AG09319 (cell line): ENCODE measurements around the gene EEF1AKMT3.

Experiments
- DNase-seq: peaks from one replicate; pipeline ENCODE4 v3.0.0-alpha.2; 2010; ENCODE audit warnings: low read depth; ENCODE audit errors: extremely low read depth
- TF ChIP-seq, protein P1 (sequence below): IDR thresholded peaks from 2 replicates; pipeline ENCODE4 v1.5.1; 2011; ENCODE audit warnings: low read depth, mild to moderate bottlenecking, inconsistent platforms, low read length, moderate library complexity

EEF1AKMT3 gene

DNA sequence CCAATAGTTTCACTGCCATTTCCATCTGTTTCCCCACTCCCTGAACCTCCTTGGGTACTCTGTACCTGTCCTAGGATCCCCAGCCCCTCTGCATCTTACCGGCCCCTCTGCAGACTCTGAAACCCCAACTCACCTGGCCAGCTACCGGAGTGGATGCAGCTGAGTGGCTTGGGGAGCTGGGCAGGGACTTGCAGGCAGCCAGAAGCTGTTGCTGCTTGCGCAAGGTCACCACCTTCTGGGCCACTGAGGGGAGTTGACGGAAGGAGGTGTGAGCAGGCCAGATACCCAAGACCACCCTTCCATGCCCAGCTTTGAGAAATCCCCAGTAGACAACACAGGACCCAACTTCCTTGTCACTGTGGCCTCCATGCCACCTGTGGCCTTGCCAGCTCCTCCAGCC, 40.1 kb upstream of the EEF1AKMT3 start:
- TF ChIP-seq, protein P1, sequence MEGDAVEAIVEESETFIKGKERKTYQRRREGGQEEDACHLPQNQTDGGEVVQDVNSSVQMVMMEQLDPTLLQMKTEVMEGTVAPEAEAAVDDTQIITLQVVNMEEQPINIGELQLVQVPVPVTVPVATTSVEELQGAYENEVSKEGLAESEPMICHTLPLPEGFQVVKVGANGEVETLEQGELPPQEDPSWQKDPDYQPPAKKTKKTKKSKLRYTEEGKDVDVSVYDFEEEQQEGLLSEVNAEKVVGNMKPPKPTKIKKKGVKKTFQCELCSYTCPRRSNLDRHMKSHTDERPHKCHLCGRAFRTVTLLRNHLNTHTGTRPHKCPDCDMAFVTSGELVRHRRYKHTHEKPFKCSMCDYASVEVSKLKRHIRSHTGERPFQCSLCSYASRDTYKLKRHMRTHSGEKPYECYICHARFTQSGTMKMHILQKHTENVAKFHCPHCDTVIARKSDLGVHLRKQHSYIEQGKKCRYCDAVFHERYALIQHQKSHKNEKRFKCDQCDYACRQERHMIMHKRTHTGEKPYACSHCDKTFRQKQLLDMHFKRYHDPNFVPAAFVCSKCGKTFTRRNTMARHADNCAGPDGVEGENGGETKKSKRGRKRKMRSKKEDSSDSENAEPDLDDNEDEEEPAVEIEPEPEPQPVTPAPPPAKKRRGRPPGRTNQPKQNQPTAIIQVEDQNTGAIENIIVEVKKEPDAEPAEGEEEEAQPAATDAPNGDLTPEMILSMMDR = no peak
- DNase-seq = no peak

DNA sequence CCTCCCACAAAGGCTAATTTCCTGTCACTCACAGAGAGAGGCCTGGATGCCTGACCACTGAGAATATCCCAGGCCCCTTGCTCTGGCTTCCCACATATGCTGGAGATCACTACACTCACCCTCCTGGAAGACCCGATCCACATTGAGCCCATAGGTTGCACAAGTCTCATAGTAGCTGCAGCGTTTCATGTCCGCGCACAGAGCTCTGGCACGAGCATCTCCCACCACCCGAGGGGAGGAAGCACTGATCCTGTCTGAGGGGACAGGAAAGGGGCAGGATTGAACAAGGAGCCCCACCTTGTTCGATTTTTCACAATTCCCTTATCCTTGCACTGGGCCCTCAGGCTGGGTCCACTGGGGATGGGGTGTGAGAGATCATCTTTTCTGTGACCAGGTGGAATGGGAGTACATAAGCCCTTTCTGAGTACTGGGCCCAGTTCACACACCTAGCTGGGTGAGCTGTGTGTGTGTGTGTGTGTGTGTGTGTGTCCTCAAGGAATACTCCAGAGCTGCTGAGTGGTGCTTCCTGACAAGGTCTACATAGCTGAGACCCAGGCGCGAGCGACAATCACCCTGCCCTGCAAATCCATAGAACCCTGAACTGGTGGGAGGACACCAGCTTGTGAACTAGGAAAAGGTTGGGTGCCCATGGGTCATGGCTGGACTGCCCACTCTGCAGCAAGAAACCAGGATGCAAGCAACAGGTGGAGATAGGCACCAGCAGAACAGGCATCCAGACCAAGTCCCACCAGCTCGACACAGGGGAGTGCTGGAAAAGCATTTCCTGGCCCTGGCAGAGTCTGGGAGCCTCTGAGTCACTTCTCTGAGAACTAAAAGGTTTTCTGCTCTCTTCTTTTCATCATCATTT, 39.5 kb upstream of the EEF1AKMT3 start:
- DNase-seq = no peak
- TF ChIP-seq, protein P1 = no peak

DNA sequence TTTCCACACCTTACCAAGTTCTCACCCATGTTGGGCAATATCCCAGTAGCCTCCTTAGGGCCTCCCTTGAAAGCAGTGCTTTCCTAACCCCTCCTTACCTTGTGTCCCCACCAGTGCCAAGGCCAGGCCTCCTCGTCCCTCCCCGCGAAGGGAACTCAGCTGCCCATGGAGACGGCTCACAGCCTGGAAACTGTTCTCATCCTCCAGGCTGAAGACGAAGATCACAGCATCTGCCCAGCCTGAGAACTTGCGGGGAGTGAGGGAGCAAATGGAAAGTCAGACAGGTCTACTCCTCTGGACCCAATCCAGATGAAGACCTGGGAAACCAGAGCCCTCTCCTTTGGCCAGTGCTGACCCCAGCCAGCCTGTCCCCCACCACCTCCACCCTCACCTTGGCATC, 38.5 kb upstream of the EEF1AKMT3 start:
- no peak for DNase-seq
- TF ChIP-seq, protein P1 = no peak

DNA sequence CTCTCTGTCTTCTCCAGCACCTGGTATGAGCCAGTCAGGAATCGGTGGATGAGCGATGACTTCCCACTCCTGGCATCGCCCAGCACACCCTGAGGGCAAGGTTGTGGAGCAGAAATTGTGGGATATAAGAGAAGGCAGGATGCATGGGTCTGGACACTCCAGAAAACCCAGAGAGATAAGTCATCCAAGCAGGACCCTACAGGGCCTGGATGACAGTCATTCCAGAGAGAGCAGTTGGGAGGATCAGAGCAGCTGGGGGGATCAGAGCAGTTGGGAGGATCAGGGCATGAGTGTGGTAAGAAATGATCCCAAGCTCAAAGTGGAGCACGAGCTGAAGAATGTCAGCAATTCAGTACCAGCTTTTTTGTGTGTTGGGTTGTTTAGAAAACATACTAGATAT, 37.8 kb upstream of the EEF1AKMT3 start:
- DNase-seq = no peak
- TF ChIP-seq, protein P1 = no peak

DNA sequence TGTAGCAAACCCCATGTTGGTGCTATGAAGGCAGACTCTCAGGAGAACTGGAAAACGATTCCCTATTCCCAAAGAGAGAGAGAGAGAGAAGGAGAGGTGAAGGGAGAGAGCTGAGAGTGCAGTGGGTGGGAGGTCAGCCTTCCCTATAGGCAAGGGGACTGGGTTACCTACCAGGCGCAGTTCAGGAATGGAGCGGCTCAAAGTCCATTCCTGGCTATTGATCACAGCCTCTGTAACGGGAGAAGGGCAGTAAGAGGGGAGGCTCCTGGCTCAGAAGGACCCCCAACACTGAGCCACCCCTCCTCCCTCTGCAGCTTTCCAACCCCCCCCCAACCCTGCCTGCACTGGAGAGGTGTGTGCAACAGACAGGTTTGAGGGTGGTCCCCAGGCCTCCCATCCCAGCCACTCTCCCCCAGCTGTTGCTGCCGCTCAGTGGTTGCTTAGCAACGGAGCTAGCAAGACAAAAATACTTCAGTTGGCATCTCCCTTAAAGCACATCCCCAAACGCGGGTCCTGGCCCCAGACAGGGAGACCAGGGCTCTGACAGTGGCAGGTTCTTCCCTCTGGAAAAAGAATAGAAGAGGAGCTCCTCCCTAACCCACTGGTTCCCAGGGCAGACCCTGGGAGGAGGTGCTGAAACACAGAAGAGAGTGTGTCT, 37.1 kb upstream of the EEF1AKMT3 start:
- DNase-seq = no peak
- TF ChIP-seq, protein P1 = no peak

DNA sequence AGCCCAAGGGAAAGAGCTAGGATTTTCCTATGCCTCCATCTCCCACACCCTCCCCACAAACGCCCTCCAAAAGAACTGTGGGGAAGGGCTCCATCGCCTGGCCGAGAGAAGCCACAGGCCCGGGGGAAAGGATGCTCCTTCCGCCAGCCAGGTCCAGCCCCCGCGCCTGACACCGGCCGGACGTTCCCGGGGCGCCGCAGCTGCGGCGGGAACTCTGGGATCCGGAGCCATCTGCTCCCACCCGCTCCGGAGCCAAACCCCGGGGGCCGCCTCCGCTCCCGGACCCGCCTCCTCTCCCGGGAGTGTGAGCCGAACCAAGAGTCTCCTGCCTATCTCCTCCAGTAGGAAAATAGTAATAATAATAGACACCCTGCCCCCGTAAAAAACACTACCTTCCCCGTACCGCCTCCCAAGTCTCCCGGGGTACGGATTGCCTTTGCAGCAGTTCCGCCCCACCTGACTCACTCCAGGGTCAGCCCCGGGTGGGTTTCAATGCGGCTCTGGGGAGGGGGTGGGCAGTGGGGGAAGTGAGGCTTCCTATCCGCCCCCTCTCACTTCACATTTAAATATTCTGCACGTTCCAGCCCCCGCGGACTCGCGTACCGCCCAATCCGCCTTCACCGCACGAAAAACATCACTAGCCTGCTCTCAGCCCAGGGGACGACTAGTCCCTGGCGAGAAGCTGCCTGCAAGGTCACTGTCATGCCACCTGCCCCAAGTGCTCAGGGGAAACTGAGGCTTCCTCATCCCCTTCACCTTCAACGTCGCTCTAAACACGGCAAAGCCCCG, 36.3 kb upstream of the EEF1AKMT3 start:
- TF ChIP-seq, protein P1 = peak; percentile 33
- DNase-seq = no peak
